Germinal center (tissue), 1 donor: Measurements from ENCODE around the gene LCLAT1.
"Not testable (repeated sequence)": the region's sequence is repeated elsewhere in the genome, so short reads cannot be mapped to it uniquely, and the experiment has no call there.

Source experiments
- DNase-seq: peaks from one replicate; pipeline ENCODE4 v3.0.0; 2012; ENCODE audit warnings: mixed read lengths, low spot score

Gene LCLAT1

GRCh38 chr2:30601375-30601774, 154.3 kb downstream of the LCLAT1 start:
- no peak for DNase-seq

GRCh38 chr2:30605197-30605596, 158.2 kb downstream of the LCLAT1 start:
- no peak for DNase-seq

- no peak for DNase-seq
These were observed 161.6 kb downstream of the LCLAT1 start for GRCh38 chr2:30608643-30609042.

GRCh38 chr2:30611583-30611982, 164.5 kb downstream of the LCLAT1 start:
- DNase-seq, result no peak

- DNase-seq, result no peak
These were observed 165.3 kb downstream of the LCLAT1 start for GRCh38 chr2:30612371-30612770.

- no peak for DNase-seq
These were observed 166.0 kb downstream of the LCLAT1 start for GRCh38 chr2:30613001-30613400.

- DNase-seq, result not testable (repeated sequence)
These were observed 167.2 kb downstream of the LCLAT1 start for GRCh38 chr2:30614227-30614626.

- DNase-seq, result no peak
These were observed 168.9 kb downstream of the LCLAT1 start for GRCh38 chr2:30615926-30616325.

GRCh38 chr2:30620102-30620501, 173.1 kb downstream of the LCLAT1 start:
- DNase-seq, result no peak

- no peak for DNase-seq
These were observed 174.8 kb downstream of the LCLAT1 start for GRCh38 chr2:30621836-30622235.

GRCh38 chr2:30622452-30622851, 175.4 kb downstream of the LCLAT1 start:
- no peak for DNase-seq

GRCh38 chr2:30625276-30625675, 178.2 kb downstream of the LCLAT1 start:
- DNase-seq, result no peak

GRCh38 chr2:30625701-30626100, 178.7 kb downstream of the LCLAT1 start:
- no peak for DNase-seq

GRCh38 chr2:30626397-30626796, 179.4 kb downstream of the LCLAT1 start:
- DNase-seq, result no peak

GRCh38 chr2:30627151-30627550, 180.1 kb downstream of the LCLAT1 start:
- no peak for DNase-seq

- no peak for DNase-seq
These were observed 181.3 kb downstream of the LCLAT1 start for GRCh38 chr2:30628341-30628740.

- no peak for DNase-seq
These were observed 182.8 kb downstream of the LCLAT1 start for GRCh38 chr2:30629866-30630265.

GRCh38 chr2:30631051-30631671, 184.1 kb downstream of the LCLAT1 start:
- DNase-seq, result no peak

- DNase-seq, result no peak
These were observed 186.0 kb downstream of the LCLAT1 start for GRCh38 chr2:30633039-30633438.

- no peak for DNase-seq
These were observed 189.3 kb downstream of the LCLAT1 start for GRCh38 chr2:30636311-30636710.

GRCh38 chr2:30639836-30640235, 192.8 kb downstream of the LCLAT1 start:
- DNase-seq, result no peak

- no peak for DNase-seq
These were observed 194.8 kb downstream of the LCLAT1 start for GRCh38 chr2:30641765-30642345.

GRCh38 chr2:30643013-30643412, 196.0 kb downstream of the LCLAT1 start:
- not testable (repeated sequence) for DNase-seq

- no peak for DNase-seq
These were observed 196.6 kb downstream of the LCLAT1 start for GRCh38 chr2:30643674-30644073.
